ENCODE measurements around the gene RBMS1. TPM values are rescaled to one million over a fixed set of nuclear protein-coding genes. Genes with fewer than 3 reads are reported as not detected.

RBMS1 gene
- total and polyA plus RNA-seq, 12 donors, result 22.6 to 77.7 (median 59.0) TPM

GRCh38 chr2:160258492-160258805 lies 235.2 kb downstream of the RBMS1 start:
- no peak for TF ChIP-seq CTCF (IDR thresholded peaks at IDR 0.05)
- H3K4me1 ChIP-seq, result peaks cover 0 to 10% (median 1%) of the 10 kb centered on the region in 9 donors
- no peak for ATAC-seq
- intact Hi-C loops (cut with DNase I), result loop anchor here in 4 of 10 donors (10.0 kb wide), 3 partner anchors 716 to 736 kb away; no protein-coding TSS in a partner anchor
- H3K36me3 ChIP-seq, result no peaks in the 10 kb centered on the region
- H3K4me3 ChIP-seq, result no peak overlapping the region
- no peaks in the 10 kb centered on the region for H3K27me3 ChIP-seq
- WGBS, 2 donors, result 55% methylated on average over 2 of the region's 2 CpGs
- H3K9me3 ChIP-seq, result peaks cover 0 to 5% (median 0%) of the 10 kb centered on the region in 11 donors
- no peak for DNase-seq
- no peak overlapping the region for H3K27ac ChIP-seq

DNA sequence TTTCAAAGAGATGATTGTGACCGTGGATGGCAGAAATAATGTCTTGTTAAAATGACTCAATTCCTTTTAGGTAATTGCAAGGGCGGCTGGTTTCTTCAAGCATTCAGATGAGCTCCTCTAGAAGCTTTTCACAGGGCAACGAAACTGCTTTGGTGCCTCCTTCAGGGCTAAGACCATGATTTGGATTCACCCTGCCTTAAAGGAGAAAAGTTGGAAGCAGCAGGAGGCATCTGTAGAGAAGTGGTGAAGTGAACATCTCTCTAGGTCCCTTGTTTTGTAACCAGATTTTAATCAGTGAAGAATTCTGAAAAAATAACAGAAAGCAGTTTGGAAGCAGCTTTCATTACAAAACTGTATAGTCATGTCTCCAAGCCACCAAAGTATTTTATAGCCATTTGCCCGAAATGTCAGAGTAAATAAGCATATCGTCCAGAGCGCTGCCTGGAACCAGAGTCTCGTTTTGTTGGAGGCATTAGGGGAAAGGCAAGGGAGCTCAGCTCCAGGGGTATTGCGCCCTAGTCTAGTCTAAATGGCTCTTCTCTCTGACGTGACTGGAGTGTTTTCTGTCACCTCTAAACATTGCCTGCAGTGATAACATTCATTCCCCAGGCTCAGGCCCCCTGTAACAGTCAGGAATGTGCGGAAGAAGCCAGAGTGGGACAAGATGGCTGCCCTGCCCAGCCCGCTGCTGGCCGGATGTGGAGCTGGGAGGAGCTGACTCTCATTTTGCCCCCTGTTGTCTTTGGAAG lies 235.7 kb downstream of the RBMS1 start:
- no peaks in the 10 kb centered on the region for H3K36me3 ChIP-seq
- DNase-seq (no peak), ATAC-seq (no peak)
- WGBS, 2 donors, result 85 to 87% methylated on average over 12 of the region's 12 CpGs
- no peak overlapping the region for H3K27ac ChIP-seq
- H3K4me3 ChIP-seq, result no peak overlapping the region
- intact Hi-C loops (cut with DNase I), result loop anchor here in 4 of 10 donors (10.0 kb wide), 3 partner anchors 717 to 737 kb away; no protein-coding TSS in a partner anchor
- TF ChIP-seq CTCF (IDR thresholded peaks at IDR 0.05), result no peak
- no peaks in the 10 kb centered on the region for H3K27me3 ChIP-seq
- peaks cover 0 to 5% (median 0%) of the 10 kb centered on the region in 11 donors for H3K9me3 ChIP-seq
- peaks cover 0 to 15% (median 4%) of the 10 kb centered on the region in 9 donors for H3K4me1 ChIP-seq

DNA sequence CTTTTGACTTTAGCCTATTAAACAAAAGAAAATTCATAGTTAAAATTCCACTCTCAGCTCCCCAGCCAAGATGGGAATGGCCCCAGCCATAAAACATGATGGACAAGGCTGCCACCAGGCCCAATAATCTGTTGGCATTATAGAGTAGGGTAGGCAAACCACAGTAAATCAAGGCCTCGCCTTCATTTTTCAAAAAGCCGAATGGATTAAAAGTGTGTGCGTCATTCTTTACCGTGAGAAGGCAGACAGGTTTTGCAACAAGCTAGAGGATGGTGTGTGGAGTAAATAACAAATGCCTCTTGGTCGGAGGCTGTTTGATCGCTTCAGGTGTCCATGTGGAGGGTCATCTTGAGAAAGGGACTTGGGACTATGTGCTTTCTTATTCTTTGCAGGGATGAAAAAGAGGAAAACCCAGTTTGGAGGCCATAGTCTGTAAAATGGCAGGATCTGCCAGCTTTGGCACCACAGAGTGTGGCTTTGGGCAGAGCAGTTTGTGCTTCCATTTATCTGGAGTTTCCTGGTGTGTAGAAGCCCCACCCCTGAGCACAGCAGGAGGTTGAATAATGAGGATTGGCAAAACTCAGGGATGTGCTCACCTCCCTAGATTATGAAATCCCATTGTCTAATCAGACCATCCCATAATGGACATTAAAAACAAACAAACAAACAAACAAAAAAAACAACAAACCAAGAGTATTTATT lies 236.4 kb downstream of the RBMS1 start:
- intact Hi-C loops (cut with DNase I), result loop anchor here in 4 of 10 donors (10.0 kb wide), 3 partner anchors 718 to 738 kb away; no protein-coding TSS in a partner anchor
- H3K27ac ChIP-seq, result no peak overlapping the region
- WGBS, 2 donors, result 96 to 97% methylated on average over 6 of the region's 6 CpGs
- no peak for TF ChIP-seq CTCF (IDR thresholded peaks at IDR 0.05)
- ATAC-seq (no peak), DNase-seq (no peak)
- H3K36me3 ChIP-seq, result no peaks in the 10 kb centered on the region
- no peak overlapping the region for H3K4me3 ChIP-seq
- peaks cover 0 to 5% (median 0%) of the 10 kb centered on the region in 11 donors for H3K9me3 ChIP-seq
- no peaks in the 10 kb centered on the region for H3K27me3 ChIP-seq
- peaks cover 0 to 22% (median 7%) of the 10 kb centered on the region in 9 donors for H3K4me1 ChIP-seq

DNA sequence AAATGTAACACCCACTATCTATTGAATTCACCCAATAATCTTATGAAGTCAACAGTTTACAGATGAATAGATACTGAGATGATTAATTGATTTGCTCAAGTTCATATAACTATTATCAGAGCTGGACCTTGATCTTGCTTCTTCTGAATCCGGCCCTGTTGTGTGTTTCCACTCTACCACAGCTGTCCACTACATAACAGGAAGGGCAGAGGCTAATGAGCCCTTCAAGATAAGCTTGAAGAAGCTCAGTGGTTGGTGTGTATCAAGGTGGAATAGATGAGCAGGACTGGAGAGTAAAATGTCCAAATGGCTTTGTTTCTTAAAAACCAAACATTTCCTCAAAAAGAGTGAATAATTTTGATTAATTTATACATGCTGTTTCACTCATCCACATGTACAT lies 237.1 kb downstream of the RBMS1 start:
- DNase-seq (no peak), ATAC-seq (no peak)
- H3K9me3 ChIP-seq, result peaks cover 0 to 5% (median 0%) of the 10 kb centered on the region in 11 donors
- peaks cover 0 to 29% (median 11%) of the 10 kb centered on the region in 9 donors for H3K4me1 ChIP-seq
- H3K27me3 ChIP-seq, result no peaks in the 10 kb centered on the region
- H3K4me3 ChIP-seq, result no peak overlapping the region
- no peak overlapping the region for H3K27ac ChIP-seq
- no peak for TF ChIP-seq CTCF (IDR thresholded peaks at IDR 0.05)
- no peaks in the 10 kb centered on the region for H3K36me3 ChIP-seq
- intact Hi-C loops (cut with DNase I), result loop anchor here in 4 of 10 donors (10.0 kb wide), 3 partner anchors 718 to 738 kb away; no protein-coding TSS in a partner anchor
- WGBS, 2 donors, result 89 to 92% methylated on average over 1 of the region's 1 CpG
